GM06990 (cell line): ENCODE results near the gene KCNJ18.
"Not testable (repeated sequence)": the region's sequence is repeated elsewhere in the genome, so short reads cannot be mapped to it uniquely, and the experiment has no call there.

Experiments
- DNase-seq: peaks from one replicate; pipeline ENCODE4 v3.0.0-alpha.2; 2011; ENCODE audit not compliant: insufficient read length; ENCODE audit errors: extremely low read depth
- H3K27me3 ChIP-seq: replicated peaks from 2 replicates; pipeline ENCODE4 v1.6.0; 2011; ENCODE audit warnings: low read length; ENCODE audit not compliant: control insufficient read depth, insufficient read depth
- H3K36me3 ChIP-seq: 2 replicates; pipeline ENCODE4 v1.5.1; 2011; ENCODE audit warnings: low read length; ENCODE audit not compliant: control insufficient read depth, insufficient read depth
- H3K4me3 ChIP-seq: replicated peaks from 2 replicates; pipeline ENCODE4 v1.5.1; 2011; ENCODE audit warnings: low read depth, mild to moderate bottlenecking, control low read depth, low read length

KCNJ18 gene

GRCh38 chr17:21691883-21692703 lies at the start of gene KCNJ18:
Gene KCNJ18 (plus strand): TSS chr17:21692523. CDS start chr17:21702787, 10,264 bp downstream.
- H3K36me3 ChIP-seq, DNase-seq, H3K27me3 ChIP-seq, H3K4me3 ChIP-seq: not testable (repeated sequence)

- not testable (repeated sequence) for DNase-seq, H3K36me3 ChIP-seq, H3K4me3 ChIP-seq, H3K27me3 ChIP-seq
These were observed 44.2 kb upstream of the KCNJ18 start for GRCh38 chr17:21648125-21648524.

- H3K36me3 ChIP-seq, H3K4me3 ChIP-seq, DNase-seq, H3K27me3 ChIP-seq: not testable (repeated sequence)
These were observed 42.3 kb upstream of the KCNJ18 start for GRCh38 chr17:21650043-21650442.

DNA sequence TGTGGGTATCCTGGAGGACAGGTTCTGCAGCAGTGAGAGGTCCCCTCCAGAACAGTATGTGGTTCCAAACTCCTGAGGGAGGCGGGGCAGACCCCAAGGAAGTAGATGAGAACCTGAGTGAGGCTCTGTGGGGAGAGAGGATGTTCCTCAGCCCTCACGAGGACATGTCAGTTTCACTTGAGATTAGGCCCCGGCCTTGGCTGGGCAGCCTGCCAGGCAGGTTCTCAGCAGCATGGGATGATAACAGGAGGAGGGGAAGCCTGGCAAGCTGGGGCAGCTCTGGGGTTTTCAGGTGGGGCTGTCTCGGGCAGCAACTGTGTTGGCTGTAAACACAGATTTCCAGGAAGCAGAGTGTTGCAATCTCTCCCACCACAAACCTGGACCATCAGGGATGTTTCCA lies 40.3 kb upstream of the KCNJ18 start:
- H3K4me3 ChIP-seq, H3K36me3 ChIP-seq, DNase-seq, H3K27me3 ChIP-seq: not testable (repeated sequence)

DNA sequence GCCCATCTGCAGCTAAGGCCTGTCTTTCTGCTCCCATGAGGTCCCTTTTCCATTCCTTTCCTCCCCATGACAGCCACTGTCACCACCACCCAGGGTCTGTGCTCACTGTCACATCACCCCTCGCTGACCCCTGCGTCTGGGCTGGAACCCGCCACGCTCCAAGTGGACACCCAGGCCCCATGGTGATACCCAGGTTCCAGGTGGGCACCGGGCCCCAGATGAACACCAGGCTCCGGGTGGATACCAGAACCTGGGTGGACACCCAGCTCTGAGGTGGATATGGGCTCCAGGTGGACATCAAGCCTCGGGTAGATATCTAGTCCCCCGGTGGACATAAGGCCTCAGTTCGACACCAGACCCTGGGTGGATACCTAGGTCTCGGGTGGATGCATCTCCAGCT lies 39.1 kb upstream of the KCNJ18 start:
- H3K27me3 ChIP-seq, DNase-seq, H3K36me3 ChIP-seq, H3K4me3 ChIP-seq: not testable (repeated sequence)

GRCh38 chr17:21656518-21657309 lies 35.6 kb upstream of the KCNJ18 start:
- H3K4me3 ChIP-seq, DNase-seq, H3K36me3 ChIP-seq, H3K27me3 ChIP-seq: not testable (repeated sequence)

- DNase-seq, H3K4me3 ChIP-seq, H3K36me3 ChIP-seq, H3K27me3 ChIP-seq: not testable (repeated sequence)
These were observed 32.7 kb upstream of the KCNJ18 start for GRCh38 chr17:21659635-21660034.

DNA sequence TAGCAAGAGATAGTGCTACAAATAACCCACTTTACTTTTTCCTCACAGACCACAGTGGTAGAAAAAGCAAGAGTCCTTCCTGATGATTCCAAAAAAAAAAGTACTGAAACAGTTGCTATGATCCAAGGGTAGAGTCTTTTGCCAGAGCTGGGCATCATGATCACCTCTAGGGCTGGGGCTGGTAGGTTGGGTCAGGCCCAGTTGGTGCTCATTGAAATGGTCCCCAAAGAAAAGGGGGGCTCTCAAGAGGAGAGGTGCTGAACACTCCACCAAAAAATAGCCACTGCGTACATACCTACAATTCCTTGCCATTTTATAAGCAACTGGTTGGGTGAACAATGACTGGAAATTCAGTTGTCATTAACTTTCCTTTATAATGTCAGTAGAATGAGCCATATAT lies 30.9 kb upstream of the KCNJ18 start:
- DNase-seq, H3K27me3 ChIP-seq: not testable (repeated sequence)

DNA sequence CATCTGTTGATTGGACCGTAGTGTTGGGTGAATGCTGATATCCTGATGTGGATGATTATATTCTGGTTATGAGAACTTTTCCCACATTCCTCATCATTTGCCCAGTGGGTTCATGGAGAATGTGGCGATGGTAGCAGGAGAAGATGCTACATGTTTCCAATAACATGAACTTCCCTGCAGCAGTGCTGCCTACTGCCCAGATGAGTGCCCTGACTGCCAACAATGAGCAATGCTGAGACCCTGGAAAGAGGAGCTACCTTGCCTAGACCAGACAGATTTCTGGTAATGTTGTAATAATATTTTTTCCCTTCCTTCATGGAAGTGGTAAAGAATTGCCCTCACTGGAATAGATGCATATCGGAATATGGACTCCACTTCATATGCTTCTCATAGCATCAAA lies 29.2 kb upstream of the KCNJ18 start:
- H3K36me3 ChIP-seq, DNase-seq, H3K4me3 ChIP-seq, H3K27me3 ChIP-seq: not testable (repeated sequence)

More for the DNA sequence above, 30.9 kb upstream of the KCNJ18 start:
- H3K4me3 ChIP-seq, H3K36me3 ChIP-seq: not testable (repeated sequence)

- not testable (repeated sequence) for H3K4me3 ChIP-seq, H3K27me3 ChIP-seq, H3K36me3 ChIP-seq, DNase-seq
These were observed 28.5 kb upstream of the KCNJ18 start for GRCh38 chr17:21663614-21664474.

DNA sequence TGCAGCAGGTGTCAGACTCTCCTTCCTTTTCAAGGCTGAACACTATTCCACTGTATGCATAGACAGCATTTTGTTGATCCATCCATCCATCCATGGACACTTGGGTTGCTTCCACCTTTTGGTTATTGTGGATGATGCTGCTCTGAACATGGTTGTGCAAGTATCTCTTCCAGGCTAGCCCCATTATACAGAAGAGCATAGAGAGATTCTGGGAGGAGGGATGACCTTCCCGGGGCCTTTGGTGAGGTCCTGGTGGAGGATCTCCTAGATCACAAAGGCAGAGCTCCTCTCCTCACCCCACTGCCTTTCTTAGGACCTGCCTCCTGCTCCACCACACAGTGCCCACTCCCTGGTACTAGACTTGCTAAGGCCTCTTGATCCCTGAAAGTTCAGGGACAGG lies 27.2 kb upstream of the KCNJ18 start:
- DNase-seq, H3K27me3 ChIP-seq, H3K4me3 ChIP-seq, H3K36me3 ChIP-seq: not testable (repeated sequence)

DNA sequence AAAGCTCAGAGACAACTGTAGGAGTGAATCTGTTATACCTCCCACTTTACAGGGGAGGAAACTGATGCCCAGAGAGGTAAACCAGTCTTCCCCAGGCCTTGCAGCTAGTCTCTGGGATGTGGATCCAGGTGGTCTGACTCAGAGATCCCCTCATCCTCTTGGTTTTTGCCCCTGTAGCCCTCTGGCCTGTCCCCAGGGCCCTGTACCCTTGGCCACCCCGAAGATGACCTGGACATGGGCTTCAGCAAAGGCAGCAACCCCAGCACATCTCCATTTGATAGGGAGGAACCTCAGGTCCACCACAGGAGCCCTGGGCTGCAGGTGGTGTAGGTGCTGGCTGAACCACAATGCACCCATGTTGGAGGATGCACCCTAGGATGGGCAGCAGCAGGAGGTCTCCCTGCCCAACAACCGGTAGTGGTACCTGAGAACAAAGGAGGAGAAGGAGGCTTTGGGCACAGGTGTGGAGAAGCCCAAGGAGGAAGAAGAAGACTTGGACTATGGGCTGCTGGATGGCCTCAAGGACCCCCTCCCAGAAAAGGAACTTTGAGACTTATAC lies 26.3 kb upstream of the KCNJ18 start:
- H3K27me3 ChIP-seq, DNase-seq, H3K36me3 ChIP-seq, H3K4me3 ChIP-seq: not testable (repeated sequence)

- DNase-seq, H3K27me3 ChIP-seq, H3K36me3 ChIP-seq, H3K4me3 ChIP-seq: not testable (repeated sequence)
These were observed 25.5 kb upstream of the KCNJ18 start for GRCh38 chr17:21666711-21667412.
